CD4-positive, alpha-beta memory T cell (primary cell): ENCODE data around the gene RGS19. TPM values are rescaled to one million over a fixed set of nuclear protein-coding genes. Genes with fewer than 3 reads are reported as not detected.

Experiments used
- CTCF ChIA-PET: fragments of 350-600 bp; sonication (Branson Sonifier 250); formaldehyde crosslinking; loops from one replicate; lab custom pipeline; 2021; ENCODE audit warnings: inconsistent platforms; ENCODE audit not compliant: partially characterized antibody; lab: Charles Lee
- POLR2A ChIA-PET: fragments of 350-600 bp; sonication (Branson Sonifier 250); formaldehyde crosslinking; loops from one replicate; lab custom pipeline; 2021; ENCODE audit not compliant: partially characterized antibody; lab: Charles Lee
- DNase-seq, 5 donors: peaks; one replicate each; pipeline versions ENCODE4 v3.0.0 to v3.0.0-alpha.2; 2020 to 2022; ENCODE audit warnings: mixed read lengths in 1 of 5
- H3K27ac ChIP-seq: one replicate; pipeline ENCODE4 v1.7.0; 2013; ENCODE audit warnings: low read depth, low read length
- H3K27me3 ChIP-seq: 2 replicates; pipeline ENCODE4 v1.7.0; 2013; ENCODE audit warnings: mild to moderate bottlenecking, low read length, moderate library complexity; ENCODE audit not compliant: insufficient read depth
- H3K36me3 ChIP-seq: 2 replicates; pipeline ENCODE4 v1.7.0; 2013; ENCODE audit warnings: mild to moderate bottlenecking, low read length, moderate library complexity; ENCODE audit not compliant: insufficient read depth
- H3K4me1 ChIP-seq: 2 replicates; pipeline ENCODE4 v1.7.0; 2013; ENCODE audit warnings: mild to moderate bottlenecking, low read length, moderate library complexity; ENCODE audit not compliant: insufficient read depth
- H3K4me3 ChIP-seq, 2 donors: one replicate each; pipeline ENCODE4 v1.7.0; 2013; ENCODE audit warnings: low read length in 2 of 2, mild to moderate bottlenecking in 1 of 2
- H3K9me3 ChIP-seq, 2 donors: one replicate each; pipeline ENCODE4 v1.7.0; 2013; ENCODE audit warnings: low read length in 2 of 2, control low read depth in 1 of 2; ENCODE audit not compliant: control insufficient read depth in 1 of 2
- H3K27ac Mint-ChIP-seq, 7 donors: one replicate each; pipeline ENCODE4 v1.8.0; 2020 to 2021; ENCODE audit warnings: mixed read lengths in 7 of 7, mild to moderate bottlenecking in 6 of 7, inconsistent platforms in 3 of 7, moderate library complexity in 3 of 7
- H3K27me3 Mint-ChIP-seq, 2 donors: one replicate each; pipeline ENCODE4 v1.8.0; 2020 to 2021; ENCODE audit warnings: mixed read lengths in 2 of 2
- H3K36me3 Mint-ChIP-seq, 2 donors: one replicate each; pipeline ENCODE4 v1.8.0; 2020 to 2021; ENCODE audit warnings: mixed read lengths in 2 of 2, inconsistent platforms in 1 of 2, mild to moderate bottlenecking in 1 of 2
- H3K4me1 Mint-ChIP-seq, 4 donors: one replicate each; pipeline ENCODE4 v1.8.0; 2020 to 2021; ENCODE audit warnings: mixed read lengths in 4 of 4, mild to moderate bottlenecking in 1 of 4
- H3K4me3 Mint-ChIP-seq, 8 donors: one replicate each; pipeline ENCODE4 v1.8.0; 2020 to 2021; ENCODE audit warnings: mixed read lengths in 8 of 8, mild to moderate bottlenecking in 7 of 8, moderate library complexity in 6 of 8, inconsistent platforms in 3 of 8
- H3K9me3 Mint-ChIP-seq, 8 donors: one replicate each; pipeline ENCODE4 v1.8.0; 2020 to 2021; ENCODE audit warnings: mixed read lengths in 8 of 8, mild to moderate bottlenecking in 5 of 8, inconsistent platforms in 3 of 8, moderate library complexity in 1 of 8
- intact Hi-C: fragments of 100-400 bp; cut with micrococcal nuclease; formaldehyde crosslinking; loops from one replicate; pipeline ENCODE4 v1.15.1; 2023
- polyA plus RNA-seq, 2 donors: library from polyadenylated mRNA; unstranded; fragments of 300-500 nt; fragmentation: Illumina TruSeq; gene quantifications; one replicate each; pipeline ENCODE4 v1.2.3, GENCODE V29; 2021
- total RNA-seq, 2 experiments: library from RNA; stranded (reverse); gene quantifications; one replicate each; pipeline ENCODE4 v1.2.3, GENCODE V29; 2021

RGS19 gene
- total and polyA plus RNA-seq, 4 experiments from 2014 or later, result 35.0 to 116 (median 74.0) TPM

- Histone ChIP-seq H3K27ac (peak overlapping the region; percentile 59), H3K36me3 (no peaks in the 10 kb centered on the region), H3K27me3 (no peaks in the 10 kb centered on the region), H3K4me3 (peak overlapping the region in 1 of 2 donors; percentile 57), H3K9me3 (no peaks in the 10 kb centered on the region), H3K4me1 (peaks cover 57% of the 10 kb centered on the region)
- intact Hi-C loops, result loop anchor here (1.0 to 5.0 kb wide), 4 partner anchors 15 to 406 kb away; partner anchors contain the start of genes PRPF6, RTEL1 and UCKL1
- H3K4me3 Mint-ChIP-seq, result peak overlapping the region; percentile 80 to 93 (median 88)
- POLR2A ChIA-PET, result interaction anchor here (1.0 to 3.6 kb wide), 11 partner anchors 10 to 107 kb away, joined by 3 to 29 read pairs (median 5); partner anchors contain the start of genes OPRL1, PRPF6, RGS19 and UCKL1
- CTCF ChIA-PET, result interaction anchor here (1.0 to 11.2 kb wide), 4 partner anchors 24 to 201 kb away, joined by 3 to 133 read pairs (median 25); partner anchors contain the start of genes C20orf204, PRPF6 and SAMD10
- no peaks in the 10 kb centered on the region for H3K27me3 Mint-ChIP-seq
- DNase-seq, result no peak
- H3K4me1 Mint-ChIP-seq, result peaks cover 21 to 47% (median 35%) of the 10 kb centered on the region in 4 donors
- peak overlapping the region; percentile 49 to 92 (median 86) for H3K27ac Mint-ChIP-seq
- peaks cover 0 to 2% (median 0%) of the 10 kb centered on the region in 8 donors for H3K9me3 Mint-ChIP-seq
- no peaks in the 10 kb centered on the region for H3K36me3 Mint-ChIP-seq
These were observed 15.8 kb downstream of the RGS19 start for GRCh38 chr20:64063389-64064144.

GRCh38 chr20:64062596-64063388 is 16.5 kb downstream of the RGS19 start, which contains the start of gene TCEA2:
Gene TCEA2, plus strand, starts transcription at chr20:64063198. Its CDS starts 115 bp downstream, at chr20:64063313.
- no peaks in the 10 kb centered on the region for H3K36me3 Mint-ChIP-seq
- POLR2A ChIA-PET, result interaction anchor here (0.9 to 2.3 kb wide), 11 partner anchors 10 to 525 kb away, joined by 3 to 29 read pairs (median 5); partner anchors contain the start of genes LIME1, LKAAEAR1, OPRL1 and PRPF6
- Histone ChIP-seq H3K36me3 (no peaks in the 10 kb centered on the region), H3K27me3 (no peaks in the 10 kb centered on the region), H3K4me3 (peak within 1 kb of the TSS; percentile 42 to 57), H3K27ac (peak within 1 kb of the TSS; percentile 59), H3K9me3 (no peaks in the 10 kb centered on the region), H3K4me1 (peaks cover 57% of the 10 kb centered on the region)
- H3K9me3 Mint-ChIP-seq, result peaks cover 0 to 2% (median 0%) of the 10 kb centered on the region in 8 donors
- peaks cover 21 to 47% (median 35%) of the 10 kb centered on the region in 4 donors for H3K4me1 Mint-ChIP-seq
- CTCF ChIA-PET, result interaction anchor here (0.6 to 11.2 kb wide), 5 partner anchors 16 to 200 kb away, joined by 3 to 133 read pairs (median 3); partner anchors contain the start of genes C20orf204, OPRL1, PRPF6 and RGS19
- H3K27ac Mint-ChIP-seq, result peak within 1 kb of the TSS; percentile 50 to 92 (median 86)
- H3K4me3 Mint-ChIP-seq, result peak within 1 kb of the TSS; percentile 80 to 93 (median 88)
- no peaks in the 10 kb centered on the region for H3K27me3 Mint-ChIP-seq
- DNase-seq, result peak; percentile 90 to 91 (median 90)
- intact Hi-C loops, result loop anchor here (1.0 to 5.0 kb wide), 4 partner anchors 16 to 405 kb away; partner anchors contain the start of genes PRPF6, RTEL1 and UCKL1

GRCh38 chr20:64062276-64062595 is 17.1 kb downstream of the RGS19 start:
- no peaks in the 10 kb centered on the region for H3K9me3 ChIP-seq
- peak overlapping the region; percentile 59 for H3K27ac ChIP-seq
- H3K27me3 Mint-ChIP-seq, result no peaks in the 10 kb centered on the region
- H3K36me3 Mint-ChIP-seq, result no peaks in the 10 kb centered on the region
- H3K27me3 ChIP-seq, result no peaks in the 10 kb centered on the region
- H3K4me1 Mint-ChIP-seq, result peaks cover 20 to 48% (median 36%) of the 10 kb centered on the region in 4 donors
- peak overlapping the region in 2 of 8 donors; percentile 62 to 71 for H3K4me3 Mint-ChIP-seq
- CTCF ChIA-PET, result interaction anchor here (0.6 to 11.2 kb wide), 6 partner anchors 9 to 200 kb away, joined by 3 to 133 read pairs (median 3); partner anchors contain the start of genes C20orf204, OPRL1, PRPF6 and RGS19
- peak overlapping the region in 3 of 7 donors; percentile 48 to 72 (median 57) for H3K27ac Mint-ChIP-seq
- H3K4me1 ChIP-seq, result peaks cover 58% of the 10 kb centered on the region
- no peaks in the 10 kb centered on the region for H3K36me3 ChIP-seq
- no peak overlapping the region for H3K4me3 ChIP-seq
- POLR2A ChIA-PET, result interaction anchor here (0.9 to 2.3 kb wide), 11 partner anchors 9 to 524 kb away, joined by 3 to 29 read pairs (median 5); partner anchors contain the start of genes LIME1, LKAAEAR1, OPRL1 and PRPF6
- intact Hi-C loops, result loop anchor here (5.0 kb wide), 1 partner anchor 405 kb away; the partner anchor contains the start of gene RTEL1
- DNase-seq, result no peak
- peaks cover 0 to 2% (median 0%) of the 10 kb centered on the region in 8 donors for H3K9me3 Mint-ChIP-seq

GRCh38 chr20:64058536-64058935 is 20.8 kb downstream of the RGS19 start:
- Mint-ChIP-seq H3K9me3 (no peaks in the 10 kb centered on the region), H3K27ac (no peak overlapping the region), H3K4me1 (peaks cover 1 to 21% (median 10%) of the 10 kb centered on the region in 4 donors), H3K36me3 (no peaks in the 10 kb centered on the region), H3K27me3 (peaks cover 2 to 9% of the 10 kb centered on the region in 2 donors), H3K4me3 (peak overlapping the region in 1 of 8 donors; percentile 35)
- no peak overlapping the region for H3K27ac ChIP-seq
- POLR2A ChIA-PET, result interaction anchor here (1.1 to 1.4 kb wide), 2 partner anchors 19 to 26 kb away, joined by 3 read pairs; partner anchors contain the start of gene LKAAEAR1
- CTCF ChIA-PET, result interaction anchor here (2.3 to 11.2 kb wide), 3 partner anchors 19 to 85 kb away, joined by 6 to 133 read pairs (median 47); partner anchors contain the start of genes C20orf204, PRPF6 and SAMD10
- no peaks in the 10 kb centered on the region for H3K36me3 ChIP-seq
- no peak for DNase-seq
- H3K9me3 ChIP-seq, result no peaks in the 10 kb centered on the region
- intact Hi-C loops, result no loop called here
- peaks cover 28% of the 10 kb centered on the region for H3K4me1 ChIP-seq
- H3K27me3 ChIP-seq, result no peaks in the 10 kb centered on the region
- no peak overlapping the region for H3K4me3 ChIP-seq

- intact Hi-C loops, result loop anchor here (1.0 kb wide), 1 partner anchor 19 kb away; no protein-coding TSS in a partner anchor
- Mint-ChIP-seq H3K4me1 (peaks cover 3 to 20% (median 9%) of the 10 kb centered on the region in 4 donors), H3K9me3 (no peaks in the 10 kb centered on the region), H3K36me3 (no peaks in the 10 kb centered on the region), H3K27me3 (peaks cover 6 to 14% of the 10 kb centered on the region in 2 donors), H3K27ac (peak overlapping the region in 1 of 7 donors; percentile 53), H3K4me3 (peak overlapping the region in 7 of 8 donors; percentile 26 to 64 (median 49))
- H3K27ac ChIP-seq, result no peak overlapping the region
- no peak overlapping the region for H3K4me3 ChIP-seq
- no peaks in the 10 kb centered on the region for H3K36me3 ChIP-seq
- peak; percentile 62 to 72 (median 69) for DNase-seq
- peaks cover 25% of the 10 kb centered on the region for H3K4me1 ChIP-seq
- ChIA-PET POLR2A (interaction anchor here (0.6 to 1.8 kb wide), 8 partner anchors 14 to 162 kb away, joined by 3 to 14 read pairs (median 4); partner anchors contain the start of genes LKAAEAR1, PRPF6 and SAMD10), CTCF (interaction anchor here (0.7 to 11.2 kb wide), 11 partner anchors 9 to 193 kb away, joined by 3 to 133 read pairs (median 6); partner anchors contain the start of genes C20orf204, OPRL1, PRPF6 and RGS19)
- no peaks in the 10 kb centered on the region for H3K9me3 ChIP-seq
- no peaks in the 10 kb centered on the region for H3K27me3 ChIP-seq
These were observed 21.5 kb downstream of the RGS19 start for GRCh38 chr20:64057628-64058498.
